GM21786 (cell line): ENCODE data around the gene SGF29.
"Not testable (repeated sequence)": the region's sequence is repeated elsewhere in the genome, so short reads cannot be mapped to it uniquely, and the experiment has no call there.

ENCODE experiments used
- ATAC-seq: cut with Tn5 transposase; IDR thresholded peaks from one replicate; pipeline ENCODE4 v1.9.1; 2021; ENCODE audit not compliant: unreplicated experiment

SGF29 gene

DNA sequence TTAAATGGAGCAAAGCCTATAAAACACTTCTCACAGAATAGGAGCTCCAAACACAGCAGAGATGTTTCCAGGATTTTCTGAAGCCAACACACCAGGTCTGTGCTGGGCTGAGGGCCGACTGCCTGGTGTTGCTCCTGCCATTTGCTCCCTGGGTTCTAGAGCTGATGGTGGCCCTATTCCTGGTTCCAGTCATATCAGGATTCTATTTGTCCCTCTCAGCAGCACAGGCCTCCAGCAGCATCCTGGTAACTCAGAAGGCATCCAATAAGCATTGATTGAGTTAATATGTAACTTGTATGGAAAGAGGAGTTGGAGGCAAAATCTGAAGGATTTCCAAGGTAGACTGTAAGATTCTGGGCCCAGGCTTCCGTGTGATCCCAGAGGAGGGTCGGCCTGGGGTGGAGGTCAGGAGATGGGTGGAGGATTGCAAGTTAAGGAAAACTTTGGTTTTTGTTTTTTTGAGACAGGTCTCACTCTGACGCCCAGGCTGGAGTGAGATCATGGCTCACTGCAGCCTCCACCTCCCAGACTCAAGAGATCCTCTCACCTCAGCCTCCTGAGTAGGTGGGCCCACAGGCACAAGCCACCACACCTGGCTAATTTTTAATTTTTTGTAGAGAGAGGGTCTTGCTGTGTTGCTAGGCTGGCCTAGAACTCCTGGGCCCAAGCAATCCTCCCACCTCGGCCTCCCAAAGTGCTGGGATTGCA is 20.6 kb upstream of the SGF29 start:
- ATAC-seq: no peak

DNA sequence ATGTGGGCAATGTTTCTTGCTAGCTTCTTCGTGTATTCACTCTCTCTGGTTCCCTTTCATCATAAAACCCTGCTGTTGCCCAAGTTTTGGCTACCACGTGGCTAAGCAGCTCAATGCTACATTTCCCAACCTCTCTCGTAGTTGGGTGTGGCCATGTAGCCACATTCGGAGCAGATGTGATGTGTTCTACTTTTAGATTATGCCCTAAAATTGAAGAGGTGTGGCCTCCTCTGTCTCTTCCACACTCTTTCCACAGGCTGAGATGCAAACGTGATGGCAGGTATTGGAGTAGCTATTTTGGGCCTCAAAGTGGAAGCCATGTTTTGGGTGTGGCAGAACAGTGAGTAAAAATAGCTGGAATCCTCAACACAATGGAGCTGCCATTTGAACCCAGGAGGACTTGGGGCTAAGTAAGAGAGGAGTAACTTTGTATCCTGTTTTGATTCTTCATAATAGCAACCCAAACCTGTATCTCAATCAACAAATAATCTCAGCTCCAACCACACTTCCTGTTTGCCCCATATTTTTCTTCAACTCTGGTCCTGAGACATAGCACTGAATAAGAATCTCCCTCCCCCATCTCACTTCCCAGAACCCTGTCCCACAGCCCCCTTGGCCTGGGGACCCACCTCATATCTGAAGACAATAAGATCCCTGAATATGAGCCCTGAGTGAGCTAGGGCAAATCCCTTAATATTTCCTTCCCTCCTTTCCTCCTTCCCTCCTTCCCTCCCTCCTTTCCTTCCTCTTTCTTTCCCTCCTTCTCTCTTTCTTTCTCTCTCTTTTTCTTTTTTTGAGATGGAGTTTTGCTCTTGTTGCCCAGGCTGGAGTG is 19.0 kb upstream of the SGF29 start:
- ATAC-seq: no peak

DNA sequence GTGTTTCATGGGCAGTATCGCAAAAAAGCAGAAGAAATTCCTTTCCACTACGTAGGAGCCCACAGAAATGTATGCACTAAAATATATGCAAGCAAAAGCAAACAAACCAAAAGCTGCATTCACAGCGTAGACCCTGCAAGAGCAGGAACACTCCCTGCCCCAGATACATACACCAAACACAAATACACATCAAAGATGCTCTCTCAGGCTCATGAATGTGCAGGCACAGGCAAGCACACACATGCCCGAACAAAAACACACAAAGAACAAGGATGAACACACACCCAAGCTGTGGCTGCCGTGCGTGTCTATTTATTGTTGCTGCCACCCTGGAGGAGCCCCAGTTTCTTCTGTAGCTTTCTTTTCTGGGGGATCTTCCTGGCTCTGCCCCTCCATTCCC is 16.6 kb upstream of the SGF29 start:
- ATAC-seq: no peak

DNA sequence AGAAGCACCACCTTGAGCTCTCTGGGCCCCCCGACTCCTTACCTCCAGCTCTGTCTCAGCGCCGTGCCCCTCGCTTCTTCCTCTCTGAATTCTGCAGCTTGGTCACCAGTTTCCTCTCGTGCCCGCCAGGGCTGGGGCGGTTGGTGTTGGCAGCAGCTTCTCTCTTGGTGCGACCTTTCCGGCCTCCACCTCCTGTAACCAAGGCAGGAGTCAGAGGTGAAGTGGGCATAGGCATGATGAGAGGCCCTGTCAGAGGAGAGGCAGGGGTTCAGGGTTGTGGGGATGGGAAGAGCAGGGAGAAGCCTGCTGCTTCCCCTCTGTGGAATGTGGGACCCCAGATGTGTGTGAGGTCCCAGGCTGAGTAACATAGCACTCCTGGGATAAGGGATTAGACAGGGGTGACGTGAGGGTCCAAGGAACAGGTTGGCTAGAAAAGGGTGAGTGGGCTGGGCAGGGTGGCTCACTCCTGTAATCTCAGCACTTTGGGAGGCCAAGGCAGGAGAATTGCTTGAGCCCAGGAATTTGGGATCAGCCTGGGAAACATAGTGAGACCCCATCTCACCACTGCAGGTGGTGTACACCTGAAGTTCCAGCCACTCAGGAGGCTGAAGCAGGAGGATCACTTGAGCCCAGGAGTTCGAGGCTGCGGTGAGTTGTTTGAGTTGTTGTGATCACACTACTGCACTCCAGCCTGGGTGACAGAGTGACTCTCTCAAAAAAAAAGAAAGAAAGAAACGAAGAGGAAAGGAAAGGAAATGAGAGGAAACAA is 15.6 kb upstream of the SGF29 start:
- no peak for ATAC-seq

DNA sequence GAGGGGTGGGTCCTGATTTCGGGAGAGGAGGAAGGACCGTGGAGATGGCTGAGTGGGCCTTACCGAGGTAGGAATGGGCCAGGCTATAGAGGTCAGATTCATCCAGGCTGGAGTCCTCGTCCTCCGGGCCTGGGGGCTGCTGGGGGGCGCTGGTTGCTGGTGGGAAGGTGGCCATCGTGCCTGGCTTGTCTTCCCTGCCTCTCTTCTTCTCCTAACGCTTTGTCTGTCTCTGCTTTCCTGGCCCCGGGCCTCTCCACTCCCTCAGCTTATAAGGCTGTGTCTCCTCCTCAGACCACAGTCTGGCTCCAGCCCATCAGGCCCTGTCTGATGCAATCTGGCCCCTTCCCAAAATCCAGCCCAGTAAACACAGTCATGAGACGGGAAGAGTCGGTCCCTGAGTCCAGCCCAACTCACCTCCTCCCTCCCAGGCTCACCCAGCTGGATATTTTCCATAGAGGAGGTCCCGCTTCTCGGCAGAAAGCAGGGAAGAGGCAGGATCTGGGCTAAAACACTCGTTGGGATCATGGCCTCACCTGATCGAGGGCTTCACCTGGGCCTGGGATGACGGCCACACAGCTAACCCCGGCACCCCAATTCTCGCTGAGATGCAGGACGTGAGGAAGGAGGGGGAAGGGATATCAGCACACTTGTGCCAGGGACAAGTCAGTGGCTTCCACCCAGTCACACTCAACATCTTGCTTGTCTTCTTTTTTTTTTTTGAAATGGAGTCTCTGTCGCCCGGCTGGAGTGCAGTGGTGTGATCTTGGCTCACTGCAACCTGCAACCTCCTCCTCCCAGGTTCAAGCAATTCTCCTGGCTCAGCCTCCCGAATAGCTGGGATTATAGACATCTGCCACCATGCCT is 14.8 kb upstream of the SGF29 start, which contains the start of gene NUPR1:
Gene NUPR1 (minus strand): TSS at position 242 of the 864 bp plus-strand sequence. CDS start 67 bp downstream, at position 175.
- ATAC-seq: no peak

DNA sequence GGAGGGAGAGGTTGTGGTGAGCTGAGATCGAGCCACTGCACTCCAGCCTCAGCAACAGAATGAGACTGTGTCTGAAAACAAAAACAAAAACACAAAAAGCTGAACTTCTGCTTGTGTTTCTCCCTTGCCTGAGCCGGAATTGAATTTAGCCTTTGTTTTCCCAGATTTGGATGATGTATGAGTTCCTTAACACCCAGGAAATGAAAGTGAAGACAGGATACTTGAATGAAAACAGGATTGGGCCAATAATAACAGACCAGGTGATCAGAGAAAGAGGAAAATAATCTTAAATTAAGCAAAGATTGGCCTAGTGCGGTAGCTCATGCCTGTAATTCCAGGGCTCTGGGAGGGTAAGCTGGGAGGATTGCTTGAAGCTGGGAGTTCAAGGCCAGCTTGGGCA is 13.4 kb upstream of the SGF29 start:
- no peak for ATAC-seq

DNA sequence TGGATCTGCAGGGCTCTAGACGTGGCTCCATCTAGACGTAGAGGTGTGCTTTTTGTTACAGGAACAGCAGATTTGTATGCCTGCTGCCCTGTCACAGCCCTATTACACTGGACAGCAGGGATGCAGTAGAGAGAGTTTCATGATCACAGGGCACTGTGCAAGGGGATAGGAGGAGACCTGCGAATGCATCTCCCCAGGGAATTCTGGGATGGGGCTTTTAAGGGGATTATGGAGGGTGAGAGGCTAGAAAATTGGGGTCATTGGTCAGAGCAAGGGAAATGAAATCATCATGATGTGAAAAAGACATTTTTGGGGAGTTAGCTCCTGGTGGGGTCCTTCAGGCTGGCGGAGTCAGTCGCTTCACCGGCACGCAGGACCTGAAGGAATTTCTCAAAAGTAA is 11.1 kb upstream of the SGF29 start:
- ATAC-seq: no peak

DNA sequence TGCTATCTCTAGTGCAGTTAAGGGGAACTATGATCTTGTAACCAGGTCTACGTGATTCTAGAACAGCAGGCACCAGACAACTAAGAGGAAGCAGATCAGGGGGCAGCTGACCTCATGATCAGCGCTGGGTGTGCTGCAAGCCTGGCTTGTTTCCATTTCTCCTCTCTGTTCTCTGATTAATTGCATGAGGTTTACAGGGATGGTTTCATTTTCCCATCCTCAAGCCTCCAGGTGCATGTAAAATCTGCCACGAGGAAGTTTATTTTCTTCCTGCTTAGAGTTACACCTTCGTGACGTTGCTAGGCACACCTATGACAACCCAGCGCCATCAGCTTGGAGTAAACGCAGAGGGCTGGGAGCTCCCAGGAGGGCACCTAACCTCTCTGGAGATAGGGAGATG is 10.6 kb upstream of the SGF29 start:
- no peak for ATAC-seq

DNA sequence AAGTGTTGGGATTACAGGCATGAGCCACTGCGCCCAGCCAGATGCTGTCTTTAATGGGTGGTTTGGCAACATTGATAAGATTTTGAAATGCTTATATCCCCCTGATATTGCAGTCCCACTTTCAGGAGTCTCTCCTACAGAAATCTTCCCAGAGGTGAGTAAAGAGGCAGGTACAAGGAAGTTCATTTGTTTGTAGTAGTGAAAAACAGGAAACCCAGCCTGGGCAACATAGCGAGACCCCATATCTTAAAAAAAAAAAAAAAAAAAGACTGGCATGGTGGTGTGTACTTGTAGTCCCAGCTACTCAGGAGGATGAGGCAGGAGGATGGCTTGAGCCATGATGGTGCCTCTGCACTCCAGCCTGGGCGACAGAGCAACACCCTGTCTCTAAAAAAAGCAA is 8.7 kb upstream of the SGF29 start:
- no peak for ATAC-seq

DNA sequence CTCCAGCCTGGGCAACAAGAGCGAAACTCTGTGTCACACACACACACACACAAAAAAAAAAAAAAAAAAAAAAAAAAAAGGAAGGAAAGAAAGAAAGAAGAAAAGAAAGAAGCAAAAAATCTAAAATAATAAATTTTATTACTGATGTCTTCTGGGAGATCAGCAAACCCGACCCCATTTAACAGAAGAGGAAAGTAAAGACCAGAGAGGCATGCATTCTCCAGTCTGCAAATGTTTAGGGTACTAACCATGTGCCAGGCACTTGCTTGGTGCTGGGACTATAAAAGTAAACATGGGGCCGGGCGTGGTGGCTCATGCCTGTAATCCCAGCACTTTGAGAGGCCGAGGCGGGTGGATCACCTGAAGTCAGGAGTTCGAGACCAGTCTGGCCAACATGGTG is 7.8 kb upstream of the SGF29 start:
- not testable (repeated sequence) for ATAC-seq

DNA sequence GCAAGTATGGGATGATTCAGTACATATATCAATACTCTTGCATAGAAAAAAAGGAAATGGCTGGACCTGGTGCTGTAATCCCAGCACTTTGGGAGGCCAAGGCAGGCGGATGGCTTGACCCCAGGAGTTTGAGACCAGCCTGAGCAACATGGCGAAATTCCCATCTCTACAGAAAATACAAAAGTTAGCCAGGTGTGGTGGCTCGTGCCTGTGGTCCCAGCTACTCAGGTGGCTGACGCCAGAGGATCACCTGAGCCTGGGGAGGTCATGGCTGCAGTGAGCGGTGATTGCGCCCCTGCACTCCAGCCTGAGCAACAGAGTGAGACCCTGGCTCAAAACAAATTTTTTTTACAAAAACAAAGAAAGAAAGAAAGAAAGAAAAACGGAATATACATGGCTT is 7.1 kb upstream of the SGF29 start:
- ATAC-seq: no peak

DNA sequence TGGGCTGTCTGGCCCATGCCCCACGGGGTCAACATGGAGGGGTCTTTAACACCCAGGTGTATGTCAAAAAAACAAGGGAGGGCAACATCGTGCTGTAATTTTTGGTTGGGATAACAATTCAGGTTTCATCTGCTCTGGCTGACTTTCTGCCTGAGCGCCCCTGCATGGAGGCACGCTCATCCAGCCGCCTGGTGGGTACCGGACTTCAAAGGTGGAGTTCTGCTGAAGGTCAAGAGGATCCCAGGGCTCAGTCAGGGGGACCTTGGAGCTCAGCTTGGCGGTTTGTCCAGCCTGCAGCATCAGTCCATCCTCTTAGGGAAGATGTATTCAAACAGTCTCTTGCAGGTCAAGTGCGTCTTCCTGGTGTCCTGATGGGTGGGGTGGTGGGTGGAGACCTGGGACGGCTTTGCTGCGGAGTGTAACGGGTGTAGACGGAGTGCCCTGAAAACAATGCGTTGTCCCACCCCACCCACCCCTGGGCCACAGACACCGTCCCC is 5.4 kb upstream of the SGF29 start:
- ATAC-seq: no peak

DNA sequence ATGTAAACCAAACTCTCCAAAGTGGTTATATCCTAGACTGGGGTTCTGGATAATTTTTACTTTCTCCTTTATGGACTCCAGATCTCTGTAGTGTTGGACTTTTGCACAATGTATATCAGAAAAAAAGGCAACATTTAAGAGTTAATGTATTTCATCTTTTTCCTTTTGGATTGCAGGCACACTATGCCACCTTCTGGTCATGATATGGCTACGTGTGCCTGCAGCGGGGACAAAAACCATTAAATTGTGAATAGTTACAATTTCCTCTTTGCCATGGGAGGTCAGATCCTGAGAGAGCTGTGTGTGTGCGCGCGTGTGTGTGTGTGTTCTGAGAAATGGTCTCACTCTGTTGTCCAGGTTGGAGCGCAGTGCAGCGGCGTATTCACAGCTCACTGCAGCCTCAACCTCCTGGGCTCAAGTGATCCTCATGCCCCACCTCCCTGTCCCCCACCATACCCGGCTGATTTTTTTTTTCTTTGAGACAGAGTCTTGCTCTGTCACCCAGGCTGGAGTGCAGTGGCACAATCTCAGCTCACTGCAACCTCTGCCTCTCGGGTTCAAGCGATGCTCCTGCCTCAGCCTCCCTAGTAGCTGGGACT is 4.3 kb upstream of the SGF29 start:
- no peak for ATAC-seq

DNA sequence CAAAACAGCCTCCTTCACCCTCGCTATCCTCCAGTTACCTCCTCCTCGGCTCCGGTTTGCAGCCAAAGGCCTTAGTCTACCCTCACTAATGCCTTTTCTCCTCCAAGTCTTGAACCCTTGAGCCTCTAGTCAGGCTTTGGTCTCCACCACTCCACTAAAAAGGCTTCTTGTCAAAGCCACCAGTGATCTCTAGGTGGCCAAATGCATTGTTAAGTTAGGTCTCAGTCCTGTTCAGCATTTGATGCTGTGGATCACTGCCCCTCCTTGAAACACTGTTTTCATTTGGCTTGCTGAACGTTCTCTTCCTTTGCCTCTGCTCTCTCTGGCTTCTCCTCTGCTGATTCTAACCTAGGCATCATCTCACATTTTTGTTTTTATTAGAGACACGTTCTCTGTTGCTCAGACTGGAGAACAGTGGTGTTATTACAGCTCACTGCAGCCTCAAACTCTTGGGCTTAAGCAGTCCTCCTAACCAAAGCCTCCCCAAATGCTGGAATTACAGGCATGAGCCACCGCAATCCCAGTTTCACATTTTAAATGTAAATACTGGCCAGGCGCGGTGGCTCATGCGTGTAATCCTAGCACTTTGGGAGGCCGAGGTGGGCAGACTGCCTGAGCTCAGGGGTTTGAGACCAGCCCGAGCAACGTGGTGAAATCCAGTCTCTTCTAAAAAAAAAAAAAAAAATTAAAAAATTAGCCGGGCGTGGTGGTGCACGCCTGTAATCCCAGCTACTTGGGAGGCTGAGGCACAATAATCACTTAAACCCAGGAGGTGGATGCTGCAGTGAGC is 1.1 kb downstream of the SGF29 start:
- no peak for ATAC-seq

DNA sequence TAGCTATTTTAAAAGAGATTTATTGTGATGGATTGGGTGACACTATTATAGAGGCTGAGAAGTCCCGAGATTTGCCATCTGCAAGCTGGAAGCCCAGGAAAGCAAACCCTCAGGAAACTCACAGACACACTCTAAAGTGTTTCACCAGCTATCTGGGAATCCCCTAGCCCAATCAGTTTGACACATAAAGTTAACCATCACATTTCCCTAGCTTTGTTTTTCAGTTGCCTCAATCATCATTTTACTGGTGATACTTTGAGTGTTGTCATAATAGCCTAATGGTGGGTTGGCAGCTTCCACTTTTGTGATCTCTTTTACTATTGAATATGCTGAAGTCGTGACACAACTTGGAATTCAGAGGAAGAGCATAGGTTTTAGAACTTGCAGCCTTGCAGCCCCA is 1.8 kb downstream of the SGF29 start:
- no peak for ATAC-seq

DNA sequence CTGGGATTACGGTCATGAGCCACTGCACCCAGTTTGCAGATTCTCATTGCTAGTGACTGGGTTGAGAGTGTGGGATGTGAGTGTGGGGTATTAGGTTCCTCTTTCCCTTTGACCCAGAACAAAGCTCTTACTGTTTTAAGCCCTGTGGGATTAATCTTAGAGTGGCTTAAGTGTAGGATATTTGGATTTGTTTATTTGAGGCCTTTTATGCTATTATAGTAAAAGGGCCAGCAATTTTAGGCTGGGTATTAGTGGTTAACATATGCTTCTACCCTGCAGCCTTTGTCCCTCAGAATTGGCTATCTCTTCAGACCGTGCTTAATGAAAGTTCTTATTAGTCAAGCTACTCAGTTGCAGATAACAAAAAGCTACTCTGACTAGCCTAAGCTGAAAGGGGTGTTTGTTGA is 3.2 kb downstream of the SGF29 start:
- ATAC-seq: no peak

DNA sequence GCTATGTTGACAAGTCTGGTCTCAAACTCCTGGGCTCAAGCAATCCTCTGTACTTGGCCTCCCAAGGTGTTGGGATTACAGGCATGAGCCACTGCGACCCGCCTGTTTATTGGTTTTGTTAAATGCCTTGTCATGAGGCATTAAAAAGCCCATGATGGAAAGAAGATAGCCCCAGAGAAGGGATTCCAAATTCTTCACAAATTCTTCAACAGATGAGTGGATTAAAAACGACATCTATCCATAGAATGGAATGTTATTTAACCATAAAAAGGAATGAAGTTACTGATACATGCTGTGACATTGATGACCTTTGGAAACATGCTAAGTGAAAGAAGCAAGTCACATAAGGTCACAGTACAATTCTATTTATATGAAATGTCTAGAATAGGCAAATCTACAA is 4.7 kb downstream of the SGF29 start:
- ATAC-seq: no peak

DNA sequence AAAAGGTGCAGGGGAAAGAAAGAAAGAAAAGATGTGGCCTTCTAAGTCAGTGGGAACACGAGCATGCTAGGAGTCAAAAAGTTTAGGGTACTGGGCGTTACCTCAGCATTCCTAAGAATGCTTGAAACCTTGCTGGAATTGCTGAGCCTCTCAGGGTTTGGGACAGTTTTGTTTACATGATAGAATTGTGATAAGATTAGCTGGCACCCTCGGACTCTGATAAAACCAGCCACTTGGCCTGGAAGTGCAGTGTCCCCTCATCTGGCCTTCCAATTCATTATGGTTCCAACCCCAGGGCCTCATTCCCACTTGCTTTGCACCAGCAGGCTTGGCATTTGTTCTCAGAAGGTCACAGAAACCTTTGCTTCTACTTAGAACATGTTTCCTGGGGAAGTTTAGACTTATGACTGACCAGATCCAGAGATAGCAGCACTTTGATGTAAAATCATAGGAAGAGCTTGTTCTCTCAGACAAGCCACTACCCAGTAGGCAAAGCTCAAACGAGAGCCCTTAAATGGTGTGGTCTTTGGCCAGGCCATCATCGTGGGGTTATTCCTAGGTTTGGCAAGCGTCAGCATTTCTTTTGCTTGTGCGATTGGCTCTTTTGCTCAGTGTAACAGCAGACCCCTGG is 8.0 kb downstream of the SGF29 start:
- no peak for ATAC-seq

DNA sequence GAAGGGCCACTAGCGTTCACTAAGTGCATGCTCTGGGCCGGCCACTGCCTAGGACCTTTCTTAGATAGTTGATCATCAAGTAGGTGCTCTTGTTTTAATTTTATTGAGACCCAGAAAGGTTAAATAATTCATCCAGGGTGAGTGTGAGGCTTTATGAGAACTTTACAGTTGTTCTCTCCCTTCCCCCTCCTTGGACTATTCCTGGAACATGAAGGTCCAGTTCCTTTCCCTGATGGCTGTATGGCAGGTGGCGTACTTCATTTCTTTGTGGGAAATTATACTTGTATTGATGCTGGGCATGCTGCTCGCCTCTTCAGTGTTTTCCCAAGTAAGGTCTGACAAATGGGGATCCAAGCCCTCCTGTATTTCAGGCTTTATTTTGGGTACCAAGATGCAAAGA is 8.5 kb downstream of the SGF29 start:
- ATAC-seq: no peak
